ENCODE measurements around the gene STRAP.

The STRAP gene

GRCh38 chr12:15883536-15883935, 1.3 kb downstream of the STRAP start:
- H3K4me3 ChIP-seq (ENCODE audit: low read depth, low read length), result peak overlapping the region; percentile 91
- DNase-seq (ENCODE audit: low read depth), result no peak
- TF ChIP-seq CTCF (conservative IDR thresholded peaks at IDR 0.05; ENCODE audit: low read depth, low read length), result no peak

GRCh38 chr12:15886372-15887042, 4.3 kb downstream of the STRAP start:
- no peak overlapping the region for H3K4me3 ChIP-seq (ENCODE audit: low read depth, low read length)
- DNase-seq (ENCODE audit: low read depth), result peak; percentile 37
- no peak for TF ChIP-seq CTCF (conservative IDR thresholded peaks at IDR 0.05; ENCODE audit: low read depth, low read length)

- H3K4me3 ChIP-seq (ENCODE audit: low read depth, low read length), result no peak overlapping the region
- no peak for DNase-seq (ENCODE audit: low read depth)
- TF ChIP-seq CTCF (conservative IDR thresholded peaks at IDR 0.05; ENCODE audit: low read depth, low read length), result no peak
Observed at GRCh38 chr12:15887043-15887817, 5.0 kb downstream of the STRAP start.

- no peak overlapping the region for H3K4me3 ChIP-seq (ENCODE audit: low read depth, low read length)
- TF ChIP-seq CTCF (conservative IDR thresholded peaks at IDR 0.05; ENCODE audit: low read depth, low read length), result no peak
- no peak for DNase-seq (ENCODE audit: low read depth)
Observed at GRCh38 chr12:15892645-15893259, 10.6 kb downstream of the STRAP start.

GRCh38 chr12:15893260-15893659, 11.1 kb downstream of the STRAP start:
- no peak overlapping the region for H3K4me3 ChIP-seq (ENCODE audit: low read depth, low read length)
- DNase-seq (ENCODE audit: low read depth), result no peak
- TF ChIP-seq CTCF (conservative IDR thresholded peaks at IDR 0.05; ENCODE audit: low read depth, low read length), result no peak

GRCh38 chr12:15896867-15897266, 14.7 kb downstream of the STRAP start:
- no peak overlapping the region for H3K4me3 ChIP-seq (ENCODE audit: low read depth, low read length)
- DNase-seq (ENCODE audit: low read depth), result no peak

More at GRCh38 chr12:15896867-15897266, 14.7 kb downstream of the STRAP start:
- TF ChIP-seq CTCF (conservative IDR thresholded peaks at IDR 0.05; ENCODE audit: low read depth, low read length), result no peak

Measured in choroid plexus epithelial cell (primary cell).